Naive thymus-derived CD4-positive, alpha-beta T cell (primary cell): ENCODE data around the gene LAPTM5. TPM values are rescaled to one million over a fixed set of nuclear protein-coding genes. Genes with fewer than 3 reads are reported as not detected.
A peak's percentile ranks its signal among the peaks of the same experiment; 100 is the strongest.

ENCODE experiments used
- ATAC-seq: fragments of 150-1000 bp; cut with Tn5 transposase; 2 replicates; pipeline ENCODE4 v1.10.0; 2021; ENCODE audit warnings: mild to moderate bottlenecking, moderate library complexity
- CTCF ChIA-PET: fragments of 350-600 bp; sonication (Branson Sonifier 250); formaldehyde crosslinking; loops from one replicate; lab custom pipeline; 2021; ENCODE audit warnings: antibody characterized with exemption; lab: Charles Lee
- POLR2A ChIA-PET: fragments of 350-600 bp; sonication (Branson Sonifier 250); formaldehyde crosslinking; loops from one replicate; lab custom pipeline; 2021; ENCODE audit warnings: antibody characterized with exemption, inconsistent platforms; lab: Charles Lee
- DNase-seq, 9 donors: peaks; one replicate each; pipeline versions ENCODE4 v3.0.0 to v3.0.0-alpha.2; 2020 to 2022; ENCODE audit warnings: mixed read lengths in 1 of 9
- H3K27ac ChIP-seq: one replicate; pipeline ENCODE4 v1.7.0; 2013; ENCODE audit warnings: mild to moderate bottlenecking, low read depth, low read length, moderate library complexity
- H3K27me3 ChIP-seq, 2 donors: one replicate each; pipeline ENCODE4 v1.7.0; 2013; ENCODE audit warnings: low read length in 2 of 2, mild to moderate bottlenecking in 2 of 2, moderate library complexity in 2 of 2; ENCODE audit not compliant: control insufficient read depth in 2 of 2, insufficient read depth in 2 of 2
- H3K36me3 ChIP-seq, 3 experiments: 1 replicate in 2 of 3; 2 replicates in 1 of 3; pipeline ENCODE4 v1.7.0; 2013; ENCODE audit warnings: low read length in 3 of 3, mild to moderate bottlenecking in 3 of 3, moderate library complexity in 1 of 3; ENCODE audit not compliant: insufficient read depth in 3 of 3, control insufficient read depth in 2 of 3
- H3K4me1 ChIP-seq, 2 donors: one replicate each; pipeline ENCODE4 v1.7.0; 2013; ENCODE audit warnings: low read length in 2 of 2, mild to moderate bottlenecking in 2 of 2, moderate library complexity in 1 of 2; ENCODE audit not compliant: control insufficient read depth in 2 of 2, insufficient read depth in 2 of 2
- H3K4me3 ChIP-seq: 2 replicates; pipeline ENCODE4 v1.7.0; 2013; ENCODE audit warnings: mild to moderate bottlenecking, low read length
- H3K9me3 ChIP-seq, 3 experiments: 1 replicate in 2 of 3; 2 replicates in 1 of 3; pipeline ENCODE4 v1.7.0; 2013; ENCODE audit warnings: low read length in 3 of 3; ENCODE audit not compliant: control insufficient read depth in 2 of 3
- H3K27ac Mint-ChIP-seq, 9 donors: one replicate each; pipeline ENCODE4 v1.8.0; 2020 to 2022; ENCODE audit warnings: mixed read lengths in 9 of 9, mild to moderate bottlenecking in 8 of 9, moderate library complexity in 5 of 9, inconsistent platforms in 2 of 9
- H3K27me3 Mint-ChIP-seq, 5 donors: one replicate each; pipeline ENCODE4 v1.8.0; 2021 to 2022; ENCODE audit warnings: mixed read lengths in 5 of 5, mild to moderate bottlenecking in 1 of 5
- H3K36me3 Mint-ChIP-seq, 5 donors: one replicate each; pipeline ENCODE4 v1.8.0; 2020 to 2022; ENCODE audit warnings: mixed read lengths in 5 of 5, mild to moderate bottlenecking in 3 of 5, inconsistent platforms in 1 of 5
- H3K4me1 Mint-ChIP-seq, 7 donors: one replicate each; pipeline ENCODE4 v1.8.0; 2020 to 2022; ENCODE audit warnings: mixed read lengths in 7 of 7, mild to moderate bottlenecking in 3 of 7, inconsistent platforms in 1 of 7
- H3K4me3 Mint-ChIP-seq, 10 donors: one replicate each; pipeline ENCODE4 v1.8.0; 2020 to 2022; ENCODE audit warnings: mild to moderate bottlenecking in 10 of 10, mixed read lengths in 10 of 10, moderate library complexity in 6 of 10, inconsistent platforms in 2 of 10
- H3K9me3 Mint-ChIP-seq, 11 donors: one replicate each; pipeline ENCODE4 v1.8.0; 2020 to 2022; ENCODE audit warnings: mixed read lengths in 11 of 11, mild to moderate bottlenecking in 4 of 11, inconsistent platforms in 1 of 11, moderate library complexity in 1 of 11
- intact Hi-C, 2 donors: fragments of 100-400 bp; cut with micrococcal nuclease; formaldehyde crosslinking; loops; one replicate each; pipeline ENCODE4 v1.15.1; 2023
- polyA plus RNA-seq, 2 donors: library from polyadenylated mRNA; unstranded; fragments of 300-500 nt; fragmentation: Illumina TruSeq; gene quantifications; one replicate each; pipeline ENCODE4 v1.2.3, GENCODE V29; 2021
- total RNA-seq, 6 experiments: library from RNA in 5 of 6; stranded (reverse) in 5 of 6; gene quantifications; 1 replicate in 5 of 6; 2 replicates in 1 of 6; pipeline ENCODE4 v1.2.3 and lab custom pipeline; 2021 to 2026

LAPTM5 gene
- total and polyA plus RNA-seq, 7 experiments from 2014 or later: 464 to 783 (median 575) TPM

- H3K4me1 ChIP-seq: no peaks in the 10 kb centered on the region
- Mint-ChIP-seq H3K36me3 (no peaks in the 10 kb centered on the region), H3K9me3 (peaks cover 0 to 2% (median 0%) of the 10 kb centered on the region in 11 donors), H3K4me1 (peaks cover 0 to 3% (median 0%) of the 10 kb centered on the region in 7 donors), H3K27me3 (peaks cover 0 to 28% (median 6%) of the 10 kb centered on the region in 5 donors), H3K4me3 (no peak overlapping the region), H3K27ac (peak overlapping the region in 1 of 9 donors; percentile 55)
- DNase-seq (peak in 7 of 9 donors; percentile 45 to 68 (median 54)), ATAC-seq (peak; percentile 82)
- intact Hi-C loops: loop anchor here (1.0 to 10.0 kb wide), 3 partner anchors 323 to 1476 kb away; partner anchors contain the start of gene PTPRU (in 2 of the 2)
- ChIA-PET CTCF (interaction anchor here (0.8 to 1.2 kb wide), 3 partner anchors 94 to 1504 kb away, joined by 3 to 4 read pairs (median 3); no protein-coding TSS in a partner anchor), POLR2A (interaction anchor here (0.6 to 0.8 kb wide), 2 partner anchors 1690 to 1824 kb away, joined by 3 to 4 read pairs; no protein-coding TSS in a partner anchor)
- H3K36me3 ChIP-seq: no peaks in the 10 kb centered on the region
- H3K27ac ChIP-seq: no peak overlapping the region
- no peaks in the 10 kb centered on the region for H3K27me3 ChIP-seq
- no peaks in the 10 kb centered on the region for H3K9me3 ChIP-seq
- no peak overlapping the region for H3K4me3 ChIP-seq
Observed at GRCh38 chr1:30707412-30708360, 49.9 kb downstream of the LAPTM5 start.

- ATAC-seq: no peak
- Histone ChIP-seq H3K4me1 (no peaks in the 10 kb centered on the region), H3K27ac (no peak overlapping the region), H3K36me3 (no peaks in the 10 kb centered on the region), H3K27me3 (no peaks in the 10 kb centered on the region), H3K4me3 (no peak overlapping the region), H3K9me3 (no peaks in the 10 kb centered on the region)
- Mint-ChIP-seq H3K27ac (no peak overlapping the region), H3K9me3 (no peaks in the 10 kb centered on the region), H3K4me1 (peaks cover 0 to 3% (median 0%) of the 10 kb centered on the region in 7 donors), H3K36me3 (no peaks in the 10 kb centered on the region), H3K4me3 (no peak overlapping the region), H3K27me3 (peaks cover 0 to 22% (median 6%) of the 10 kb centered on the region in 5 donors)
- ChIA-PET CTCF (interaction anchor here (0.6 kb wide), 1 partner anchor 1464 kb away, joined by 5 read pairs; no protein-coding TSS in a partner anchor), POLR2A (no interaction called here)
- intact Hi-C loops: loop anchor here in 1 of 2 donors (10.0 kb wide), 1 partner anchor 322 kb away; no protein-coding TSS in a partner anchor
- DNase-seq: no peak
Observed at GRCh38 chr1:30706528-30706927, 51.0 kb downstream of the LAPTM5 start.

- ChIA-PET POLR2A (no interaction called here), CTCF (no interaction called here)
- DNase-seq: no peak
- Mint-ChIP-seq H3K4me1 (peaks cover 0 to 3% (median 0%) of the 10 kb centered on the region in 7 donors), H3K36me3 (no peaks in the 10 kb centered on the region), H3K27ac (no peak overlapping the region), H3K27me3 (peaks cover 0 to 22% (median 6%) of the 10 kb centered on the region in 5 donors), H3K9me3 (no peaks in the 10 kb centered on the region), H3K4me3 (no peak overlapping the region)
- H3K27ac ChIP-seq: no peak overlapping the region
- no peaks in the 10 kb centered on the region for H3K9me3 ChIP-seq
- no peaks in the 10 kb centered on the region for H3K4me1 ChIP-seq
- H3K4me3 ChIP-seq: no peak overlapping the region
- no peaks in the 10 kb centered on the region for H3K36me3 ChIP-seq
- ATAC-seq: no peak
- intact Hi-C loops: loop anchor here in 1 of 2 donors (10.0 kb wide), 1 partner anchor 321 kb away; no protein-coding TSS in a partner anchor
- H3K27me3 ChIP-seq: no peaks in the 10 kb centered on the region
Observed at GRCh38 chr1:30705698-30706097, 51.9 kb downstream of the LAPTM5 start.

- peak overlapping the region in 1 of 9 donors; percentile 82 for H3K27ac Mint-ChIP-seq
- Histone ChIP-seq H3K4me1 (no peaks in the 10 kb centered on the region), H3K9me3 (no peaks in the 10 kb centered on the region), H3K27ac (no peak overlapping the region), H3K27me3 (no peaks in the 10 kb centered on the region), H3K4me3 (no peak overlapping the region), H3K36me3 (no peaks in the 10 kb centered on the region)
- ChIA-PET CTCF (no interaction called here), POLR2A (no interaction called here)
- ATAC-seq (no peak), DNase-seq (no peak)
- H3K36me3 Mint-ChIP-seq: no peaks in the 10 kb centered on the region
- peaks cover 0 to 15% (median 6%) of the 10 kb centered on the region in 5 donors for H3K27me3 Mint-ChIP-seq
- intact Hi-C loops: loop anchor here in 1 of 2 donors (10.0 kb wide), 1 partner anchor 320 kb away; no protein-coding TSS in a partner anchor
- H3K4me1 Mint-ChIP-seq: peaks cover 0 to 3% (median 0%) of the 10 kb centered on the region in 7 donors
- H3K9me3 Mint-ChIP-seq: no peaks in the 10 kb centered on the region
- H3K4me3 Mint-ChIP-seq: no peak overlapping the region
Observed at GRCh38 chr1:30704765-30705509, 52.6 kb downstream of the LAPTM5 start.

GRCh38 chr1:30704271-30704670 is 53.3 kb downstream of the LAPTM5 start:
- ATAC-seq: no peak

GRCh38 chr1:30702823-30703222 is 54.8 kb downstream of the LAPTM5 start:
- POLR2A ChIA-PET: no interaction called here
- intact Hi-C loops: loop anchor here in 1 of 2 donors (10.0 kb wide), 1 partner anchor 318 kb away; no protein-coding TSS in a partner anchor
- DNase-seq (no peak), ATAC-seq (no peak)
- Mint-ChIP-seq H3K36me3 (no peaks in the 10 kb centered on the region), H3K9me3 (no peaks in the 10 kb centered on the region), H3K27me3 (peaks cover 0 to 8% (median 0%) of the 10 kb centered on the region in 5 donors), H3K27ac (no peak overlapping the region), H3K4me3 (no peak overlapping the region), H3K4me1 (no peaks in the 10 kb centered on the region)
- peaks cover 0 to 4% of the 10 kb centered on the region in 2 donors for H3K27me3 ChIP-seq
- CTCF ChIA-PET: interaction anchor here (0.8 kb wide), 1 partner anchor 16 kb away, joined by 3 read pairs; no protein-coding TSS in a partner anchor
- H3K36me3 ChIP-seq: no peaks in the 10 kb centered on the region
- H3K9me3 ChIP-seq: no peaks in the 10 kb centered on the region
- H3K4me1 ChIP-seq: no peaks in the 10 kb centered on the region
- H3K27ac ChIP-seq: no peak overlapping the region
- H3K4me3 ChIP-seq: no peak overlapping the region

More at GRCh38 chr1:30704271-30704670, 53.3 kb downstream of the LAPTM5 start:
- ChIA-PET CTCF (no interaction called here), POLR2A (no interaction called here)
- Histone ChIP-seq H3K9me3 (no peaks in the 10 kb centered on the region), H3K4me3 (no peak overlapping the region), H3K4me1 (no peaks in the 10 kb centered on the region), H3K36me3 (no peaks in the 10 kb centered on the region), H3K27me3 (peaks cover 0 to 4% of the 10 kb centered on the region in 2 donors), H3K27ac (no peak overlapping the region)
- H3K27me3 Mint-ChIP-seq: peaks cover 0 to 10% (median 6%) of the 10 kb centered on the region in 5 donors
- DNase-seq: no peak
- H3K9me3 Mint-ChIP-seq: no peaks in the 10 kb centered on the region
- peaks cover 0 to 3% (median 0%) of the 10 kb centered on the region in 7 donors for H3K4me1 Mint-ChIP-seq
- H3K36me3 Mint-ChIP-seq: no peaks in the 10 kb centered on the region
- no peak overlapping the region for H3K4me3 Mint-ChIP-seq
- intact Hi-C loops: loop anchor here in 1 of 2 donors (10.0 kb wide), 1 partner anchor 319 kb away; no protein-coding TSS in a partner anchor
- H3K27ac Mint-ChIP-seq: no peak overlapping the region
